IMR-90 (cell line): ENCODE data around the gene DHRS7B. TPM values are rescaled to one million over a fixed set of nuclear protein-coding genes. Genes with fewer than 3 reads are reported as not detected.

Experiments
- ATAC-seq: fragments of 200-7000 bp; cut with Tn5 transposase; 2 replicates; pipeline ENCODE4 v1.9.1; 2020; ENCODE audit warnings: low read depth, mild to moderate bottlenecking, moderate library complexity
- BruUV-seq: library from RNA; stranded (reverse); fragments of 400-500 nt; replicated peaks from 2 replicates; lab custom pipeline; 2021; lab: Mats Ljungman, UMichigan
- CTCF ChIA-PET: fragments of 300-600 bp; formaldehyde crosslinking; extraction: SDS; loops from one replicate; lab custom pipeline; 2021; ENCODE audit warnings: antibody characterized with exemption; lab: Yijun Ruan, JAX
- POLR2A ChIA-PET: fragments of 300-600 bp; sonication (Branson Sonifier 250); formaldehyde crosslinking; loops from one replicate; lab custom pipeline; 2022; ENCODE audit warnings: antibody characterized with exemption; ENCODE audit not compliant: unreplicated experiment; lab: Charles Lee
- DNase-seq: peaks from one replicate; pipeline ENCODE4 v3.0.0; 2013
- H2AFZ ChIP-seq: replicated peaks from 2 replicates; pipeline ENCODE3; 2013; ENCODE audit warnings: low read length, mild to moderate bottlenecking; ENCODE audit not compliant: poor library complexity
- H2AK5ac ChIP-seq: 2 replicates; pipeline ENCODE4 v1.6.1; 2013; ENCODE audit warnings: low read depth, low read length, inconsistent platforms
- H2AK9ac ChIP-seq: replicated peaks from 2 replicates; pipeline ENCODE3; 2013; ENCODE audit warnings: mild to moderate bottlenecking, low read depth, low read length, moderate library complexity; ENCODE audit not compliant: poor library complexity
- H2BK120ac ChIP-seq: 2 replicates; pipeline ENCODE4 v1.6.1; 2013; ENCODE audit warnings: low read depth, low read length, inconsistent platforms
- H2BK15ac ChIP-seq: 3 replicates; pipeline ENCODE4 v1.6.1; 2013; ENCODE audit warnings: low read depth, low read length, inconsistent platforms
- H2BK20ac ChIP-seq: 2 replicates; pipeline ENCODE4 v1.6.1; 2013; ENCODE audit warnings: low read depth, mild to moderate bottlenecking, inconsistent platforms, low read length, moderate library complexity
- H2BK5ac ChIP-seq: 2 replicates; pipeline ENCODE4 v1.6.1; 2013; ENCODE audit warnings: mild to moderate bottlenecking, low read depth, low read length, inconsistent platforms; ENCODE audit not compliant: poor library complexity, severe bottlenecking
- H3K14ac ChIP-seq: replicated peaks from 2 replicates; pipeline ENCODE4 v1.6.1; 2013; ENCODE audit warnings: low read depth, low read length, inconsistent platforms
- H3K18ac ChIP-seq: 2 replicates; pipeline ENCODE4 v1.6.1; 2013; ENCODE audit warnings: low read depth, low read length, control low read depth
- H3K23ac ChIP-seq: 2 replicates; pipeline ENCODE4 v1.6.1; 2013; ENCODE audit warnings: low read depth, low read length, inconsistent platforms
- H3K27ac ChIP-seq: 2 replicates; pipeline ENCODE4 v1.5.1; 2013; ENCODE audit warnings: mild to moderate bottlenecking, control low read depth, low read length; ENCODE audit not compliant: insufficient read depth
- H3K27me3 ChIP-seq: 2 replicates; pipeline ENCODE4 v1.6.1; 2013; ENCODE audit warnings: low read length; ENCODE audit not compliant: control insufficient read depth, insufficient read depth
- H3K36me3 ChIP-seq: 2 replicates; pipeline ENCODE4 v1.6.1; 2013; ENCODE audit warnings: low read length, mixed read lengths; ENCODE audit not compliant: control insufficient read depth, insufficient read depth
- H3K4ac ChIP-seq: 2 replicates; pipeline ENCODE4 v1.6.1; 2013; ENCODE audit warnings: low read depth, low read length, inconsistent platforms
- H3K4me1 ChIP-seq: 2 replicates; pipeline ENCODE4 v1.6.1; 2013; ENCODE audit warnings: low read length, mixed read lengths; ENCODE audit not compliant: control insufficient read depth, insufficient read depth
- H3K4me2 ChIP-seq: 2 replicates; pipeline ENCODE4 v1.6.1; 2013; ENCODE audit warnings: low read depth, mild to moderate bottlenecking, control low read depth, low read length, moderate library complexity
- H3K4me3 ChIP-seq: 2 replicates; pipeline ENCODE4 v1.5.1; 2013; ENCODE audit warnings: low read depth, mild to moderate bottlenecking, control low read depth, low read length, moderate library complexity; ENCODE audit not compliant: insufficient read depth
- H3K56ac ChIP-seq: 2 replicates; pipeline ENCODE4 v1.6.1; 2013; ENCODE audit warnings: low read length, inconsistent platforms; ENCODE audit not compliant: insufficient read depth; ENCODE audit errors: extremely low read depth
- H3K79me1 ChIP-seq, 2 experiments: 2 replicates each; pipeline ENCODE4 v1.6.1; 2013; ENCODE audit warnings: low read length in 2 of 2, inconsistent platforms in 1 of 2, low read depth in 1 of 2
- H3K9ac ChIP-seq: 2 replicates; pipeline ENCODE4 v1.6.1; 2013; ENCODE audit warnings: low read depth, low read length, control low read depth
- H3K9me1 ChIP-seq: 2 replicates; pipeline ENCODE4 v1.6.1; 2013; ENCODE audit warnings: low read length, inconsistent platforms; ENCODE audit not compliant: insufficient read depth
- H3K9me3 ChIP-seq: 2 replicates; pipeline ENCODE4 v1.6.1; 2013; ENCODE audit warnings: low read length; ENCODE audit not compliant: control insufficient read depth, insufficient read depth
- H4K20me1 ChIP-seq: 2 replicates; pipeline ENCODE4 v1.6.1; 2013; ENCODE audit warnings: low read length, inconsistent platforms; ENCODE audit not compliant: insufficient read depth
- H4K5ac ChIP-seq: 2 replicates; pipeline ENCODE4 v1.6.1; 2013; ENCODE audit warnings: mild to moderate bottlenecking, low read depth, low read length, control low read depth
- H4K8ac ChIP-seq, 2 experiments: 2 replicates each; pipeline ENCODE4 v1.6.1; 2013; ENCODE audit warnings: low read depth in 2 of 2, low read length in 2 of 2, control low read depth in 1 of 2, inconsistent platforms in 1 of 2
- H4K91ac ChIP-seq: 2 replicates; pipeline ENCODE4 v1.6.1; 2013; ENCODE audit warnings: low read depth, low read length, inconsistent platforms; ENCODE audit not compliant: insufficient read depth
- BHLHE40 ChIP-seq: fragments of 150-350 bp; IDR thresholded peaks from 2 replicates; pipeline ENCODE4 v1.6.1; 2016; ENCODE audit warnings: mild to moderate bottlenecking, low read depth, low read length
- CTCF ChIP-seq: conservative IDR thresholded peaks from 2 replicates; pipeline ENCODE4 v1.5.1; 2012; ENCODE audit warnings: mild to moderate bottlenecking, low read depth, low read length, improper control_type of control experiment
- MAZ ChIP-seq: IDR thresholded peaks from 2 replicates; pipeline ENCODE4 v1.6.1; 2012; ENCODE audit warnings: low read depth, mild to moderate bottlenecking, low read length, improper control_type of control experiment, moderate library complexity, borderline replicate concordance
- MXI1 ChIP-seq: IDR thresholded peaks from 2 replicates; pipeline ENCODE4 v1.6.1; 2012; ENCODE audit warnings: low read depth, mild to moderate bottlenecking, low read length, moderate library complexity, borderline replicate concordance
- POLR2A ChIP-seq: IDR thresholded peaks from 2 replicates; pipeline ENCODE4 v1.6.1; 2012; ENCODE audit warnings: mild to moderate bottlenecking, low read depth, low read length
- WGBS, 2 experiments: methylation state at CpG; one replicate each; pipeline versions ENCODE4 v1.1.5 to v1.1.7; 2013; ENCODE audit warnings: missing lambda C conversion rate in 2 of 2; ENCODE audit not compliant: insufficient read length in 1 of 2; ENCODE audit errors: extremely low coverage in 2 of 2; 5-methylcytosine and 5-hydroxymethylcytosine counted together
- dilution Hi-C: fragments of 300-500 bp; cut with HindIII; formaldehyde crosslinking; loops from one replicate; pipeline ENCODE4 v1.14.3; 2018; ENCODE audit warnings: low sequenced_read_pairs; ENCODE audit not compliant: unreplicated experiment
- in situ Hi-C: fragments of 300-500 bp; cut with MboI; formaldehyde crosslinking; loops from 3 replicates; pipeline ENCODE4 v1.14.3; 2019; ENCODE audit warnings: low sequenced_read_pairs, inconsistent platforms, mixed read lengths
- intact Hi-C: fragments of 100-400 bp; cut with micrococcal nuclease; formaldehyde crosslinking; loops from 2 replicates; pipeline ENCODE4 v1.10.0; 2022
- polyA plus RNA-seq, 3 experiments: library from polyadenylated mRNA; depleted of rRNA; stranded (reverse); fragments of >200 nt; gene quantifications; 2 replicates each; pipeline ENCODE4 v1.2.3, GENCODE V29; 2012; ENCODE audit warnings: low replicate concordance in 1 of 3
- total RNA-seq: library from RNA; depleted of rRNA; stranded (reverse); fragments of >200 nt; gene quantifications from 2 replicates; pipeline ENCODE4 v1.2.3, GENCODE V29; 2012
- TF ChIP-seq, protein P1 (sequence below): fragments of 150-350 bp; IDR thresholded peaks from 2 replicates; pipeline ENCODE4 v1.6.1; 2016; ENCODE audit warnings: low read depth, mild to moderate bottlenecking, low read length, moderate library complexity, borderline replicate concordance

Gene DHRS7B
- total and polyA plus RNA-seq, 2 of the 4 experiments (the other 2 are of a cell fraction) = 24.4 to 34.4 TPM

- ATAC-seq (no peak), DNase-seq (no peak)
- no peaks in the 10 kb centered on the region; the same call in 1 of the 2 replicates for H4K20me1 ChIP-seq
- no peak overlapping the region for H3K18ac ChIP-seq
- peaks cover 4% of the 10 kb centered on the region; the same call in 1 of the 2 replicates for H3K4me1 ChIP-seq
- no peak overlapping the region for H2AK5ac ChIP-seq
- ChIA-PET CTCF (no interaction called here), POLR2A (interaction anchor here (0.6 kb wide), 1 partner anchor 17 kb away, joined by 6 read pairs; no protein-coding TSS in a partner anchor)
- H3K14ac ChIP-seq = no peak overlapping the region
- intact Hi-C loops = no loop called here
- in situ Hi-C loops = no loop called here
- peaks cover 14% of the 10 kb centered on the region; the same call in 1 of the 2 replicates for H3K36me3 ChIP-seq
- H3K4me3 ChIP-seq = no peak overlapping the region
- H2AFZ ChIP-seq = no peak overlapping the region
- BruUV-seq = no TSS peak
- WGBS, 2 experiments = no CpG with 5 or more reads among the region's 6 CpGs
- H3K27me3 ChIP-seq = no peaks in the 10 kb centered on the region
- dilution Hi-C loops = no loop called here
- H2BK120ac ChIP-seq = no peak overlapping the region
- H3K9me3 ChIP-seq = no peaks in the 10 kb centered on the region
- H4K91ac ChIP-seq = no peak overlapping the region
- H3K79me1 ChIP-seq = peaks cover 0 to 9% of the 10 kb centered on the region in 2 experiments; a peak in 2 of 4 replicates
- no peak overlapping the region for H2BK20ac ChIP-seq
- no peak overlapping the region for H4K5ac ChIP-seq
- TF ChIP-seq, protein P1, sequence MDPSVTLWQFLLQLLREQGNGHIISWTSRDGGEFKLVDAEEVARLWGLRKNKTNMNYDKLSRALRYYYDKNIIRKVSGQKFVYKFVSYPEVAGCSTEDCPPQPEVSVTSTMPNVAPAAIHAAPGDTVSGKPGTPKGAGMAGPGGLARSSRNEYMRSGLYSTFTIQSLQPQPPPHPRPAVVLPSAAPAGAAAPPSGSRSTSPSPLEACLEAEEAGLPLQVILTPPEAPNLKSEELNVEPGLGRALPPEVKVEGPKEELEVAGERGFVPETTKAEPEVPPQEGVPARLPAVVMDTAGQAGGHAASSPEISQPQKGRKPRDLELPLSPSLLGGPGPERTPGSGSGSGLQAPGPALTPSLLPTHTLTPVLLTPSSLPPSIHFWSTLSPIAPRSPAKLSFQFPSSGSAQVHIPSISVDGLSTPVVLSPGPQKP = no peak
- no peak for TF ChIP-seq MAZ
- no peak for TF ChIP-seq CTCF
- TF ChIP-seq POLR2A = no peak
- TF ChIP-seq MXI1 = no peak
- no peak for TF ChIP-seq BHLHE40
- H2BK5ac ChIP-seq = no peak overlapping the region
- H2BK15ac ChIP-seq = no peak overlapping the region
- no peak overlapping the region for H2AK9ac ChIP-seq
- peaks cover 18% of the 10 kb centered on the region for H3K9me1 ChIP-seq
- H3K4ac ChIP-seq = no peak overlapping the region
- no peak overlapping the region for H3K4me2 ChIP-seq
- H4K8ac ChIP-seq = no peak overlapping the region
- H3K56ac ChIP-seq = no peak overlapping the region
- H3K9ac ChIP-seq = no peak overlapping the region
- no peak overlapping the region for H3K23ac ChIP-seq
- no peak overlapping the region for H3K27ac ChIP-seq
These were observed 59.8 kb downstream of the DHRS7B start for GRCh38 chr17:21186399-21187187.
